Stimulated activated CD8-positive, alpha-beta memory T cell treated with anti-CD3 and anti-CD28 coated beads, Interleukin-7, amount 100 ng/mL, for 48 hours (primary cell): ENCODE data around the gene TMEM225.
"Not testable (repeated sequence)": the region's sequence is repeated elsewhere in the genome, so short reads cannot be mapped to it uniquely, and the experiment has no call there.

Experiments used
- DNase-seq, 2 donors: peaks; one replicate each; pipeline ENCODE4 v3.0.0-alpha.2; 2020; ENCODE audit warnings: low read depth in 1 of 2; ENCODE audit errors: extremely low read depth in 1 of 2

Gene TMEM225

DNA sequence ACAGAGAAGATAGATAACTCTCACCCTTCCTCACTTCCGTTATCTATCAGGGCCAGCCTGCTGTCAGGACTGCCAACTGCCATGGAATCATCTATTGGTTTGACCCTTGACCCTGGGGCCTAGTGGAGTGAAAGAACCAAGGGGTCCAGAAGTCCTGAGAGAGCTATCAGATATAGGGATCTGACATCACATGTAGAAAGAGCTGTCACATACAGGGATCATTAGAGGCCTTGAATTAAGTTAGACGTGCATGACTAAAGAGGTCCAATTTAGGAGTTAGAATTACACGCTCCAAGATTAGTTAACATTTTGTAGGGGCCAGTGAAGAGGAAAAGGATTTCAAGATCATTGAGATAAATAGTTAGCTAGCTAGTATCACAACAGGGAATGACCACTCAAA lies at the start of gene TMEM225:
TSS of gene TMEM225 (minus strand) at position 101 of the 400 bp plus-strand sequence. CDS start 245 bp downstream, outside the sequence.
- DNase-seq: no peak

DNA sequence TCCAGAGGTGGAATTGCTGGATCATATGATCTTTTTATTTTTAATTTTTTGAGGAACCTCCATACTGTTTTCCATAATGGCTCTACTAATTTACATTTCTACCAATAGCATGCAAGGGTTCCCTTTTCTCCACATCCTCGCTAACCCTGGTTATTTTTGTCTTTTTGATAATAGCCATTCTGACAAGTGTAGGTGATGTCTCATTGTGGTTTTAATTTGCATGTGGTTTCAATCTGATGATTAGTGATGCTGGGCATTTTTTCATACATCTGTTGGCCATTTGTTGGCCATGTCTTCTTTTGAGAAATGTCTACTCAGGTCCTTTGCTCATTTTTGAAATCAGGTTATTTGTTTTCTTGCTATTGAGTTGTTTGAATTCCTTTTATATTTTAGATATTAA lies 38.6 kb upstream of the TMEM225 start:
- no peak for DNase-seq

DNA sequence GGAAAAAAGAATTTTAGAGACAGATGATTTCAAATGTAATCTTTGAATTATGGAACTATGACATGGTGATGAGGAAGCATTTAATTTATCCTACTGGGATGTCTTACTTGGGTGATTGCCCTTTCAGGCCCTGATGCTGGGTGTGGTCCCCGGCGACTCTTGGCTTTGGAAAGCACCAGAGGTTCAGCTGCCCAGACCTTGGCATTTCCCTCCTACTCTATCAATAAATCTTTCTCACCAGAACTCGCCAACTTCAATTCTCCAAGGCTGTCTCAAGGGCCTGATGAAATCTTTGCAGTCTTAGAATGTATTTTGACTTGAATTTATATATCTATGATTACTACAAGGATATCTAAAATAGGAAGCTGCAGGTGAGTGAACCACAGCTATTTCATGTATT lies 35.5 kb upstream of the TMEM225 start:
- DNase-seq: no peak

- DNase-seq: no peak
Measured at GRCh38 chr11:123905826-123906225, 20.4 kb upstream of the TMEM225 start.

GRCh38 chr11:123904932-123905331 lies 19.5 kb upstream of the TMEM225 start:
- DNase-seq: no peak

- no peak for DNase-seq
Measured at GRCh38 chr11:123903932-123904331, 18.5 kb upstream of the TMEM225 start.

DNA sequence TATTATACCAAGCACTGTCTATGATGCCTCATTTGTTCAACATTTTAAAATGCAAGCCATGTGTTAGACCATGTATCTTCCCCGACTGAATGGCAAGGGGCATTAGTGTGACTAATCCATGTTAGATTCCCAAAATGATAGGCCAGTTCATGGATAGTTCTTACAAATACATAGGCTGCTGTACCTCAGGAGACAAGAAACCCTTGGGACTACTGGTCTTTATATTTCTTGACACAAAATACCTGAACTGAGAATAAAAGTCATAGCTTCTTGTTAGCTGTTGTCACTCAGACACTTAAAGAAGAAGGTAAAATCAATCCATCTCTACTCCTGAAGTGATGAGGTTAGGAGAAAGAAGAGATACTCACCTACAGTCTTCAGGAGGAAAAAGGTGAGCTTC lies 16.4 kb upstream of the TMEM225 start, which contains the start of gene OR8D4:
TSS of gene OR8D4 (plus strand) at position 301 of the 400 bp plus-strand sequence. CDS start 4,265 bp downstream, outside the sequence.
- DNase-seq: no peak

DNA sequence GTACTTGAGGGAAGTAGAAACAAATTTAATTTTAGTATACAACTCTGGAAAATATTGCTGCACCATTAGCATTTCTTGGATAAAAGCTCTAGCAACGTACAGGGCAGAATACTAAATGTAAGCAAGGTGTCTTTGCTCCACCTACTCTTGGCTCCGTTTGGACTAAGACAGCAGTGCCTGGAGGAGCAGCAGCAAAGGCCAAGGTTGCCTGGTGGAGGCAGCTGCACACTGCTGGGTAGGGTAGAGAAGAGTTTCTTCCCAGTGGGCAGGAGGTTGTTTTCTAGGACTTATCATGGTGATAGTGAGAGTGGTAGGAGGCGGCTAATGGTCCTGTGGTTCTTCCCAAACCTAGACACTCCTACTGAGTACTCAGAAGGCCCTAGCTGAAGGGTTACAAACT lies 14.3 kb upstream of the TMEM225 start:
- DNase-seq: no peak

DNA sequence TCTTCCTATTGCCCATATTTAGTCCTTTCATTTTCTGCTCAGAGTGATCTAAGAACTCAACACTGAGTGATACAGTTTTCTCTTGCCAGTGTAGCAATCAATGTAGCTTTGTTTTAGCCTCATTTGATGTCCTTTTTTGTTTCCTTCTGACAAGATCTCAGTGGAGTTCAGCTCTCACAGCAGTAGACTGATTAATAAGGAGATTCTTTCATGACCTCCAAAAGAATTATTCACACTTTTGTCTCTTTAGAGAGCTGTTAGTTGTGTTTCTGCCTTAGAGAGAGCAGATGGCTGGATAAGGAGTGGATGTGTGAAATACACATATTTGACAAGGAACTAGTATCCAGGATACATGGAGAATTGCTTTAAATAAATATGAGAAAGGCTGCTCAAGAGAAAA lies 6.6 kb upstream of the TMEM225 start:
- DNase-seq: no peak

GRCh38 chr11:123880912-123881311 lies 4.6 kb downstream of the TMEM225 start:
- no peak for DNase-seq

DNA sequence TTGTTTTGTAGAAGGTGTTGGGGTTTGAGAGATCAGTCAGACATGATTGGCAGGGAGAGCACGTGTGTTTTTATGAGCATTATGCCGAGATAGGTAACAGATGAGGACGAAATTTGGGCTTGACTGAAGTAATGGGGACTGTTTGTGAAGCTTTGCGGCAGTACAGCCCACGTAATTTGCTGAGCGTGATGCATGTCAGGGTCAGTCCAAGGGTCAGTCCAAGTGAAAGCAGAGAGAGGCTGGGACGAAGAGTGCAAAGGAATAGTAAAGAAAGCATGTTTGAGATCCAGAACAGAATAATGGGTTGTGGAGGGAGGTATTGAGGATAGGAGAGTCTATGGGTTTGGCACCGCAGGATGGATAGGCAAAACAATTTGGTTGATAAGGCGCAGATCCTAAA lies 17.7 kb downstream of the TMEM225 start:
- not testable (repeated sequence) for DNase-seq

DNA sequence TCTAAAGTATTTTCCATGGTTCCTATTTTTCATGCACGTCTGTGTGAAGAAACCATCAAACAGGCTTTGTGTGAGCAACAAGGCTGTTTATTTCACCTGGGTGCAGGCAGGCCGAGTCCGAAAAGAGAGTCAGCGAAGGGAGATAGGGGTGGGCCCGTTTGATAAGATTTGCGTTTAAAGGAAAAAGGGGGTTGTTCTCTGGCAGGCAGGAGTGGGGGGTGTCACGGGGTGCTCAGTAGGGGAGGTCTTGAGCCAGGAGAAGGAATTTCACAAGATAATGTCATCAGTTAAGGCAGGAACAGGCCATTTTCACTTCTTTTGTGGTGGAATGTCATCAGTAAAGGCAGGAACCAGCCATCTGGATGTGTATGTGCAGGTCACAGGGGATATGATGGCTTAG lies 20.2 kb downstream of the TMEM225 start:
- not testable (repeated sequence) for DNase-seq

DNA sequence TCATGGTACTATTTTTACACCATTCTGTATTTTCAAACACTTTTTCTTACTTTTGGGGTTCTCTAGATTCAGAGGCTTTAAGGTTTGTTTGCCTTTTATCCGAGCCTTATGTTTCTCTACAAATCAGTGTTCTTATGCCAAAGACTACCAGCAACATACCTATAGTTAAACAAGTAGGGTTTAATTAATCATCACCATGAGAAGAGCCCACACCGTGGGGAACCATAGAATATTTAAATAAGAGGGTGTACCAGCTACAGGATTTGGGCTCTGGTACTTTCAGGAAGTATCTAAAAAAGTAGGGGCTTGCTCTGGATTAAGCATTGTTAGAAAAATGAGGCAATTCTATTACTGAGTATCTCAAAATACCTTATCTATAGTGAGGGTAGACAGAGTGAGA lies 25.7 kb downstream of the TMEM225 start:
- DNase-seq: no peak

DNA sequence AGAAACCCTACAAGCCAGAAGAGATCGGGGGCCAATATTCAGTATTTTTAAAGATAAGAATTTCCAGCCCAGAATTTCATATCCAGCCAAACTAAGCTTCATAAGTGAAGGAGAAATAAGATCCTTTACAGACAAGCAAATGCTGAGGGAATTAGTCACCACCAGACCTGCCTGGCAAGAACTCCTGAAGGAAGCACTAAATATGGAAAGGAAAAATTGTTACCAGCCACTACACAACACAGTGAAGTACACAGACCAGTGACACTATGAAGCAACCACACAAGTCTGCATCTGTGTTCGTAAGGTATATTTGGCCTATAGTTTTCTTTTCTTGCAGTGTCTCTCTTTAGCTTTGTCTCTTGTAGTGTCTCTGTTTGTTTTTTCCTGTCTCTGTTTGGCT lies 29.0 kb downstream of the TMEM225 start:
- no peak for DNase-seq

DNA sequence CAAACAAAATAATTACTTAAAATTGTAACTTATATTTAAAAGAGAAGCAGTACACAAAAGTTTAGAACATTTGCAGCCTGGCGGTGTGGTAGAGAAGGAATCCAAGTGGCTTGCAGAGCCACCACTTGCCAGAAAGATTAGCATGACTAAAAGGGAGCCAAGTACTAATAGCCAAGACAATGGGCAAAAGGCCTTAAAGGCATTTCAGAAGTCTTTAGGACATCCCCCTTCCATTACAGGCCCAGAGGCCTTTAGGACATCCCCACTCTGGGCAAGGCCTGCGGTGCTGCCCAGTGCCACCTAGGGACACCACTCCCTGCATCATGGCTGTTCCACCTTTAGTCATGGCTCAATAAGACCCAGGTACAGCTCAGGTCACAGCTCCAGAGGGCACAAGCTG lies 32.4 kb downstream of the TMEM225 start:
- DNase-seq: no peak

GRCh38 chr11:123852321-123852720 lies 33.1 kb downstream of the TMEM225 start:
- DNase-seq: no peak

- DNase-seq: no peak
Measured at GRCh38 chr11:123851110-123851509, 34.4 kb downstream of the TMEM225 start.

- no peak for DNase-seq
Measured at GRCh38 chr11:123841174-123841573, 44.3 kb downstream of the TMEM225 start.

GRCh38 chr11:123839131-123839530 lies 46.3 kb downstream of the TMEM225 start:
- DNase-seq: no peak

- no peak for DNase-seq
Measured at GRCh38 chr11:123838659-123839058, 46.8 kb downstream of the TMEM225 start.

DNA sequence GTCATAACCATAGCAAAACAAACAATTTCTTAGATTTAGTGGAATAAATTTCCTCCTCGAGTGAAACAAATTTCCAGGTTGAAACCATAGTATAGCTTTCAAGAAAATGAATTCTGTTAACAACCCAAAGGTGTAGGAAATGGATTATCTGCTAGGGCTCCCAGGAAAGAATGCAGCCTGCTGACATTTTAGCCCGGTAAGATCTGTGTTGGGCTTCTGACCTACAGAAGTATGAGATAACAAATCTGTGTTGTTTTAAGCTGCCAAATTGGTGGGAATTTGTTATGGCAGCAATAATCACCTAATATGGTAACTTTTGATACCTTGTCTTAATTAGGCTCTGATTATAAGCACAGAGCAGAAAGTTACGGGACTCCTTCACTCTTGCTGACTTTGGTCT lies 47.3 kb downstream of the TMEM225 start:
- no peak for DNase-seq

GRCh38 chr11:123833095-123833494 lies 52.4 kb downstream of the TMEM225 start:
- DNase-seq: no peak
